Activated CD8-positive, alpha-beta memory T cell treated with anti-CD3 and anti-CD28 coated beads for 24 hours (primary cell): ENCODE results near the gene NKD2.
"Not testable (repeated sequence)": the region's sequence is repeated elsewhere in the genome, so short reads cannot be mapped to it uniquely, and the experiment has no call there.

ENCODE experiments used
- DNase-seq: peaks from one replicate; pipeline ENCODE4 v3.0.0-alpha.2; 2020

The NKD2 gene

GRCh38 chr5:1014781-1015221, 6.2 kb downstream of the NKD2 start:
- DNase-seq: no peak

GRCh38 chr5:1015507-1015906, 6.9 kb downstream of the NKD2 start:
- no peak for DNase-seq

- DNase-seq: no peak
Measured at GRCh38 chr5:1016036-1016435, 7.4 kb downstream of the NKD2 start.

GRCh38 chr5:1016476-1016875, 7.9 kb downstream of the NKD2 start:
- DNase-seq: no peak

- DNase-seq: no peak
Measured at GRCh38 chr5:1017056-1017455, 8.5 kb downstream of the NKD2 start.

GRCh38 chr5:1017691-1018455, 9.3 kb downstream of the NKD2 start:
- DNase-seq: no peak

GRCh38 chr5:1018596-1018995, 10.0 kb downstream of the NKD2 start:
- DNase-seq: no peak

- no peak for DNase-seq
Measured at GRCh38 chr5:1019001-1019905, 10.7 kb downstream of the NKD2 start.

GRCh38 chr5:1020452-1020961, 11.9 kb downstream of the NKD2 start:
- DNase-seq: no peak

- DNase-seq: no peak
Measured at GRCh38 chr5:1021136-1021968, 12.8 kb downstream of the NKD2 start.

- DNase-seq: not testable (repeated sequence)
Measured at GRCh38 chr5:1021969-1022336, 13.4 kb downstream of the NKD2 start.

GRCh38 chr5:1026700-1027621, 18.4 kb downstream of the NKD2 start:
- no peak for DNase-seq

- no peak for DNase-seq
Measured at GRCh38 chr5:1027631-1028441, 19.2 kb downstream of the NKD2 start.

- DNase-seq: no peak
Measured at GRCh38 chr5:1028481-1029281, 20.1 kb downstream of the NKD2 start.

GRCh38 chr5:1029282-1029944, 20.8 kb downstream of the NKD2 start:
- no peak for DNase-seq

- DNase-seq: no peak
Measured at GRCh38 chr5:1029945-1030625, 21.5 kb downstream of the NKD2 start.

- DNase-seq: no peak
Measured at GRCh38 chr5:1030801-1031271, 22.2 kb downstream of the NKD2 start.

- no peak for DNase-seq
Measured at GRCh38 chr5:1031306-1031959, 22.8 kb downstream of the NKD2 start.
